HL-60/S4 treated with retinoic acid at 250 ng/mL for 4 days and 3 days (cell line): ENCODE measurements around the gene RNF6.
"Not testable (repeated sequence)": the region's sequence is repeated elsewhere in the genome, so short reads cannot be mapped to it uniquely, and the experiment has no call there.

ENCODE experiments used
- in situ Hi-C: fragments of 300-500 bp; cut with MboI; formaldehyde crosslinking; loops from 2 replicates; pipeline ENCODE4 v1.7.0; 2022; ENCODE audit warnings: low sequenced_read_pairs

Gene RNF6

DNA sequence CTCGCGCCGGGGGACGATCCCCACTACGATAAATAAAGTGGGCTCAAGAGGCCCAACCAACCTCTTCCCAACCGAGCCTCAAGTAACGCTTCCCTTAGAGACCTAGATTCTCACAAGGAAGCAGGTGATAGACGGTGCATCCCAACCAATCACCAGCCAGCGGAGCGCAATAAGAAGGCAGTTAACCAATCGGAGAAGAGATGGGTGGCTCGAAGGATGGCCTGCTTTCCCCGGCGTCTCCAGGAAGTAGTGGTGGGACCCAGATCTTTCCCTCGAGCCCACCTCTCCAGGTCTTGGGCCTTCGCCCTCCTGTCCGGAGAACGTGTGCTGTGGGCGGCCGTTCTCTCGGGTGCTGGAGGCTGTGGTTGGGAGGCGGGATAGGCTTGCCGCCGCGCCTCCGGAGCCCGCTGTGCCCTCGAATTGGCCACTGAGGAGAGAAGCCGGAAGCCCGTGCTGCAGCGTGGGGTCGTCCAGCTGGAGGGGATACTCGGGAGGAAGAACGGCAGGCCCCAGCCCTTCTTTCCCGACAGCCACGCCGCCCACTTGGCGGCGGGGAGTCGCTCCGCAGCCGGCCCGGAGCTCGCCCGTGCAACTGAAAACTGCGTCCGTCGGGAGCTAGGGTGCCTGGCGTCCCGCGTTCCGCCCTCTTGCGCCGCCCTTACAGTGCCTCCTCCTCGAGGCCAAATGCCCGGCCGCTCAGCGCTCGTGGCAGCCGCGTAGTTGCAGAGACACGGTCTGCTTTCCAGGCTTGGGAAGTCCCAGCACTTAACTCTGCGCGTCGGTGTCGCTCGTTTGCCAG, at the start of gene RNF6:
Gene RNF6, minus strand, starts transcription at position 594 of the 799 bp plus-strand sequence. CDS start 2,665 bp downstream, outside the sequence.
- in situ Hi-C loops, result no loop called here

DNA sequence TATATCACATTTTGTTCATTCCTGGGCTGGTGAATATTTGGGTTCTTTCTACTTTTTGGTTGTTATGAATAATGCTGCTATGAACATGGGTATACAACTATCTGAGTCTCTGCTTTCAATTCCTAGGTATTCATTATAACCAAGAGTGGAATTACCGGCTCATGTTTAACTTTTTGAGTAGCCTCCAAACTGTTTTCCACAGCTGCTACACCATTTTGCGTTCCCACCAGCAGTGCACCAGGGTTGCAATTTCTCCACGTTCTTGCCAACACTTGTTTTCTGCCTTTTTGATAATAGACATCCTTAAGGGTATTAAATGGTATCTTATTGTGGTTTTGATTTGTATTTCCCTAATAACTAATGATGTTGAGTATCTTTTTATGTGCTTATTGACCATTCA, 48.6 kb upstream of the RNF6 start:
- in situ Hi-C loops, result no loop called here

DNA sequence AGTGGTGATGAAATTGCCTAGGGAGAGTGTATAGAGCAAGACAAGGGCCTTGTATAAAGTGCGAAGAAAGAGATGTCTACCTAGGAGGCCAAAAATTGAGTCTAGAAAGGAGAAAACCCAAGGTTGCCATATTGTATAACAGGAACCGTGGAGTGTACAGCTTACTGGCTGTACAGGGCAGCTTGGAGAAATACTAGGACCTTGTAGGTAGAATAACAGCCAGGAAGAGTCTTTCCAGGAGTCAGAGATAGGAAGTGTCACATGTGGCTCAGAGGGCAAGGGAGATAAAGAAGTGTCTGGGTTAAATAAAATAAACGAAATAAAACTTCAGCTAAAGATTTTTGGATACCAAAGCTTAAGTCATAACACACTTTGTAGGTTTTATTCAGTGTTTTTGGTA, 44.2 kb upstream of the RNF6 start:
- in situ Hi-C loops, result no loop called here

DNA sequence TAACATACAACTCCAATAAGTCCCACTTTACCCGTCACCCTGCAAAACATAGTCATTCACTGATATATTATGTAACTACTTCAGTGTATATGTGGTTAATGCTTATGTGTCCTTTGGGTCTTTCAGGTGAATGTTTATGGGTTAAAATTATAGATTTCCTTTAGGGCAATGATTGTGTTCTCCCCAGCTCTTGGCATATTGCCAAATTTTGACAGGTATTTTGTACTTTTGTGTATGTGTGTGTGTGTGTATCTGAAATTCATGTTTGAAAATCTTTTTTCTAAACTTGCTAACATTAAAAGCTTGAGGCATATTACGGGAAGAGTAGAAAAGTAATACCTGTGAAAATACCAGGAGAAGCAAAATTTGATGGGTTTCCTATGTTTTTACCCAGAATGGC, 40.0 kb upstream of the RNF6 start:
- in situ Hi-C loops, result no loop called here

DNA sequence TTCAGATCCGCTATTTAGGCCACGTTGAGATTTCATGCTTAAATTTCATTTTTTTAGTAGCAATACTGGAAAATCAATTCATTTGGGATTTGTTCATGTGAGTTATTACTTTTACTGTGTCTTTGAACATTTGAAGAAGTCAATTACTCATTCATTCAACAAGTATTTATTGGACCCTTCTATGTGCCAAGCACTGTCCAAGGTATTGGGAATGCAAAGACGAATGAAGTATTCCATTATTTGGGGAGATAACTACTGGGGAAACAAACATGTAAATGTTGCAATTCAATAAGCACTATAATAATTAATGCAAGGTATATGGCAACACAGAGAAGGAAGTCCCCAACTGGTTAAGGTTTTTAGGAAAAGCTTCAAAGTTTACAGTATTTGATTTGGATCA, 37.5 kb upstream of the RNF6 start:
- in situ Hi-C loops, result no loop called here

DNA sequence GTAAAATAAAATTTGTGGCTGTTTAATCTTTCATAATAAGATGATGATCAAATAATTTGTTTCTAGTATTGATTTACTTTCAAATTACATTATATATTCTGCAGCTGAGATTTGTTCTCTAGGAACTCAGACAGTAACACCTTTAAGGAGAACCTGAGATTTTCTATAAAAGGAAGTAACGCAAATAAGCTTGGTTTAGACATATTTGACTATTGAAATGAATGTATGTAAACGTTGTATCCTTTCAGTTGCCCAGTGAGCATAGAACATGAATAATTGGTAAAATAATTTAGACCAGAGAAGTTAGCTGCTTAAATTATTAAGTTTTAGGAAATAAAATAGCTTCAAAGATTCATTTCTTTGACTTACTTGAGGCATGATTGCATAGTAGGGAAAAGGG, 34.9 kb upstream of the RNF6 start:
- in situ Hi-C loops, result no loop called here

DNA sequence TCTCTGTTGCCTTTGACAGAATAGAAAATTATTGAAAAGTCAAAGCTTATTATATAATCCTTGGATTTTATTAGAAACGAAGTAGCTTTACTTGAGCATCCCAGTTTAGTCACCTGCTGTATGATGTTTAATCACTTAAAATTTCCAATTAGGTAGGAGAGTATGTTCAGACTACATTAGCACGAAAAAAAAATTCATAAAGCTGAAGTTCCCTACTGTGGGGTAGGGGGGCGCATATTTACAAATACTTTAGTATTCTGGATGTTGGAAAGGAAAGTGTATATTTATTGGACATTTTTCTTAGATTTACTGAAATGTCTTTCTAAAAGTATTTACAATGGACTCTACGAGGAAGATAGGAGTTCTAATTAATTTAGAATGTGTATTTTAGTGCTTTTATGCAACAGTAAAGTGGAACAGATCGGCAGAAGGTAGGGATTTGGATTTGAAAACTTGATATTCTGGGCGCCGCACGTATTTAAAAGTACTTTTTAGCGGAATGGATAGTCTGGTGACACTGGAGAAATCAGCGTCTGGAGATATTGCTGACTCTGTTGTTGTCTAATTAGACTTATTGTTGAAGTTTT, 33.7 kb upstream of the RNF6 start:
- in situ Hi-C loops, result no loop called here

DNA sequence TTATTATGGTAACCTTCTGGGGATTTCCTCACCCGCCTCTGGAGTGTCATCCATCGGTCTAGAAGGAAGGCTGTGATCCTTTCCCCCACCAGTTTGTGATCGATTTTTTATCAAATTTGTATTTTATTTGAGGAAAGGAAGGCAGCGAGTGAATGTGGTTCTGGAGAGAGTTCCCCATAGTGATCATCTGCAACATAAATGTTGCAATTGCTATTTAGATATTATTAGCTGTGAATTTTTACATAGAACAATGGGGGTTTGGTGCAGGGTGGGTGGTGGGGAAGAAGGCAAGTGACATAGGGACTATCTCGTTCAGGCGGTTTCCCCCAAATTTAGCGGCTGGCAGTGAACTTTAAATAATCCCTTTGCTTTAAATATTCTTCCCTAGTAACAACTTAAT, 33.0 kb upstream of the RNF6 start:
- in situ Hi-C loops, result no loop called here

DNA sequence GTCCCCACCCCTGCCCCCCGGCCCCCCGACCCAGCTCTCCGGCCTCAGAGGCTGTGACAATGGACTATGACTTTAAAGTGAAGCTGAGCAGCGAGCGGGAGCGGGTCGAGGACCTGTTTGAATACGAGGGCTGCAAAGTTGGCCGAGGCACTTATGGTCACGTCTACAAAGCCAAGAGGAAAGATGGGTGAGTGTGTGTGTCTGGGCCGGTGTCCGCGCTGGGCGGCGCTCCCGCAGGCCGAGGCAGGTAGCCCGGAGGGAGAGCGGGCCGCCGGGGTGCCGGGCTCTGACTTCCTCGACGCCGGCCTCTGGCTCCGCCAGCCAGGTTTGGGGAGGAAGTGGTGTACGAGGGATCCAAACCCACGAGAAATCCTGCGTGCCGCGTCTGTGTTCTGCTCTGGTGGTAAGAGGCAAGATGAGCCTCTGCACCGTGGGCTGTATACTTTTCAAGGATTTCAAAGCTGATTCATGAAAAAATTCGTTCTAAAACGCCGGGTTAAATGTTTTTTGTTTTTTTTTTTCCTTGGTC, 32.5 kb upstream of the RNF6 start:
- in situ Hi-C loops, result no loop called here

DNA sequence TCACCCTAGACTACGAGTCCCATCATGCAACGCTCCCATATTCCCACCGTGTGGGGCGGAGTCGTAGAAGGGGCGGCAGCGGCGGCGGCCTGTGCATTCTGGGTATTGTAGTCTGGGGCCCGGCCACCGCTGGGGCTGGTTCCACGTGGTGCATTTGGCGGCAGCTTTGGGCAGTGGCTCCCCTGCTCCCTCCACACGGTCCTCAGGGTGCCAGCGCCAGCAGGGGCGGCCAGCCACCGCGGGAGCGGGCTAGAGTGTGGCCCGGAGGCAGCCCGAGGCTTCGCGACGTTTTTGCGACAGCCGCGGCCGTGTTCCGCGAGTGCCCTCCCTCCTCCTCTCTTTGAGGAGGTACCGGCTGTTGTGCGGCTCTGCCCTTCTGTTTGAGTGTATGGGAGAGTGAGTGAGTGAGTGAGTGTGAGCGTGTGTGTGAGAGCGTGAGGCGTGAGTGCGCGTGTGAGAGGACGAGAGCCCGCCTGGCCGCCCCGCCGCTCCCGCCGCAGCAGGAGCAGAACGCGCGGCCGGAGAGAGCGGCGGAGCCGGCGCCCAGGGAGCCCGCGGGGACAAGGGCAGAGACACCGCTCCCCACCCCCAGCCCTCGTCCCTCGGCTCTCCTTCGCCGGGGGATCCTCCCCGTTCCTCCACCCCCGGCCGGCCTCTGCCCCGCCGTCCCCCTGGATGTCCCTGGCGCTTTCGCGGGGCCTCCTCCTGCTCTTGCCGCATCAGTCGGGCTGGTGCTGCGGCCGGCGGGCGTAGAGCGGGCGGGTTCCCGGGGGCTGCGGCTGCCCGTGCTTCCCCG, 31.9 kb upstream of the RNF6 start, which contains the start of gene CDK8:
Gene CDK8, plus strand, starts transcription at position 343 of the 796 bp plus-strand sequence. CDS start 513 bp downstream, outside the sequence.
- in situ Hi-C loops, result no loop called here

DNA sequence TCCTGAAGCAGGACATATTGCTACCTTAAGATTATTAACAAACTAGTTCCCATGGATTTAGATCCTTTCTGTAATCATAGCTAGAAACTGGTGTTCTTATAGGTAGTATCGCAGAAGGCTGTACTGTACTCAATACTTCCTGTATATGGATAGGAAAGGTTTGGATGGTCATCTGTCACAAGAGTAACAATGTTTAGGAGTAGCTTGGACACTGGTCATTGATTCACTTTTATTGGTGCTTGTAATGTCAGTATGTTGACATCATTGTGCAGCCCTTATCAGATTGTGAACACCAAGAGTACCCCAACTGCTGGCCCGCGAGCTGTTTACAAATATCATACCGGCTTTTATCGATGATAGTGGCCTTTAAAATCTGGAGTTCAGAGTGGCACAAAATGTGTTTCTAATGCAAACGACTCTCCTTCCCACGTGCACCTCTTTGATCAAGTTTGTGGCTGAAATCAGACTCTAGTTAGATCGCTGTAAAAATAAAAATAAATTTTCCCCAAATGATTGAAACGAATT, 31.2 kb upstream of the RNF6 start:
- in situ Hi-C loops, result no loop called here

DNA sequence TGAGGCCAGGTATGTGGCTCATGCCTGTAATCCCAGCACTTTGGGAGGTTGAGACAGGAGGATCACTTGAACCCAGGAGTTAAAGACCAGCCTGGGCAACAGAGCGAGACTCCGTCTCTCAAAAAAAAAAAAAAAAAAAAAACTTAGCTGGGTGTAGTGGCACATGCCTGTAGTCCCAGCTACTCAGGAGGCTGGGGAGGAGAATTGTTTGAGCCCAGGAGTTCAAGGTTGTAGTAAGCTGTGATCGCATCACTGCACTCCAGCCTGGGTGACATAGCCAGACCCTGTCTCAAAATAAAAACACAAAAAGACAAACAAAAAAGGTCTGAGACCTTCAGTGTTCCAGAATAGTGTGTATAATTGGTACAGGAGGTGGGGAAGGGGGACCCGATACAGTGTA, 29.9 kb upstream of the RNF6 start:
- in situ Hi-C loops, result not testable (repeated sequence)

DNA sequence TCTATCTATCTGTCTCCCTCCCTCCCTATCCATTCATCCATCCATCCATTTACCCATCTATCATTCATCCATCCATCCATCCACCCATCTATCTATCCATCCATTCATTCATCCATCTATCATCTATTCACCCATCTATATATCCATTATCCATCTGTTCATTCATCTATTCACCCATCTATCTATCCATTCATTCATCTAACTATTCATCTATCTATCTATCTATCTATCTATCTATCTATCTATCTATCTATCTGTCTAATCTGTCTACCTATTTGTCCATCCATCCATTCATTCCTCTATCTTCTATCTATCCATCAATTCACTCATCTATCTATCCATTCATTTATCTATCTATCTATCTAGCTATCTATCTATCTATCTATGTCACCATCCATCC, 27.4 kb upstream of the RNF6 start:
- in situ Hi-C loops, result no loop called here

DNA sequence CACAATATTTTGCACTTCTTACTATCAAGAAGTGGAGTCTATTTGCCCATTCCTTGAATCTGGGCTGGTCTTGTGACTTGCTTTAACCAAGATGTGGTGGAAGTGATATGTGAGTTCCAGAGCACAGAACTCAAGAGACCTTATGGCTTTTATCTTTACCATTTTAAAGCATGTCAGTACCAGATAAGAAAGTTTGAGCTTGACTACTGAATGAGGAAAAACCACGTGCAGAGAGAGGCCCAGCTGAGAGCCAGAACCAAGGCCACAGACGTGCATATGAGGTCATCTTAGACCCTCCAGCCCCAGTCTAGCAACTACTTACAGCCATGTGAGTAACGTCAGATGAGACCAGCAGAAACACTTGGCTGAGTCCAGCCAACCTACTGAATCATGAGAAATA, 25.5 kb upstream of the RNF6 start:
- in situ Hi-C loops, result no loop called here

DNA sequence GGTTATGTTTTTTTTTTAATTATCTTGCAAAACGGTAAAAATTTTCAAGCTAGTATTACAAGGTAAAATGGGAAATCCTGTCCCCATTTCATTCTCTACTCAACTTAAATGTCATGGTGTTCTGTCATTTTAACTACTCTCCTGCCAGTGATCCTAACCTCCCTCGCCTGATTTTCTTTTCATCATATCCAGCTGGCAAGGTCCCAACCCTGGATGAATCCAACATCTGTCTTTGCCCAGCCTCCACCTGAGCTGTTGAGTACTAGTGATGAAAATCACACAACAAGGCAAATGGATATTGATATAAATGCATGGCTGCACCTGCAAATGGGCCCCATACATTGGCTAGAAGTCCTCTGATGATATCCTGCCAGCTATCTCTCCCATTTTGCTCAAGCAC, 24.9 kb upstream of the RNF6 start:
- in situ Hi-C loops, result no loop called here

DNA sequence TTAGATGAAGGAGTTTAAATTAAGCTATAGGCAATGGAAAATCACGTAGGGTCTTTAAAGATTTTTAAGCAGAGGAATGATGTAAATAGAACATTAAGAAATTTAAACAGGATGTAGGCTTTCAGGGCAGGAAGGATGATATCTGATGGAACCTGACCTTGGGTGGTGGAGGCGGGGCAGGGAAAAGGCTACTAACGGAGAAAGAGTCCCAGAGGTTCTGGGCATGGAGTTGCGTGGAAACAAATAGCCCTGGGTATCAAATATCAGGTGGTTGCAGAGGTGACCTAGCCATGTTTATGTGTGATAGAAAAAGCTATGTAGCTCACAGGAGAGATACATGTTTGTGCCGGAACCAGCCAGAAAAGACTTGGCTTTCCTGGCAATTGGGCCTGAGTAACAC, 24.0 kb upstream of the RNF6 start:
- in situ Hi-C loops, result no loop called here

DNA sequence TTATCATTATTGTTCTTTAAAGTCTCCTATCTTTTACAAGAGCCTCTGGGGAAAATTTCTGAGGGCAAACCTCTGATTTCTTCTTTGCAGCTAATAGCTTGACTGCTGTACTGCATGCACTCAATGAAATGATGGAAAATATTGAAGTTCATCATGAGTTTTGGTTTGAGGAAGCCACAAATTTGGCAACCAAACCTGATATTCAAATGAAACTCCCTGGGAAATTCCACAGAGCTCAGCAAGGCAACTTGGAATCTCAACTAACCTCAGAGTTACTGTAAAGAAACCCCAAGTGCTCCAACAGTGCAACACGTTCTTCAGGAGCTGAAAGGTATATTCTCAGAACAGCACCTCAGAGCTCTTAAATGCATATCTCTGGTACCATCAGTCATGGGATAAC, 14.2 kb upstream of the RNF6 start:
- in situ Hi-C loops, result no loop called here

DNA sequence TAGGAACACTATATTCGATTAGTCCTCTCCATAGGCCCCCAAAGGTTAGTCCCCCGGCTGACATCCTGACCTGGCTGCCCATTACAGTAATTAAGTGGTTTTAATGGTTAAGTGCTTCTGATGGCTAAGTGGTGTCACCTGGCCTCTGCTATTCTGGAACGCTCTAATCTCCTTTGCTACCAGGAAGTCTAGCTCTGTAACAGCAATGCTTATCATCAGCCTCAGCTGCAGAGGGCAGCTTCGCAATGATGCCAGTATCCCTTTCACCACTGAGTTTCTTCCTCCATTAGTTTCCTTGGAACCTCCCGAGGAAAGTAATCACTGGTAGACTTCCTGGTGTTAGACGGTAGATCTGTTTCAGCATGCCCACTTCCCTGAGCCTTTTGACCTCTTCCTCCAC, 8.6 kb upstream of the RNF6 start:
- in situ Hi-C loops, result no loop called here

DNA sequence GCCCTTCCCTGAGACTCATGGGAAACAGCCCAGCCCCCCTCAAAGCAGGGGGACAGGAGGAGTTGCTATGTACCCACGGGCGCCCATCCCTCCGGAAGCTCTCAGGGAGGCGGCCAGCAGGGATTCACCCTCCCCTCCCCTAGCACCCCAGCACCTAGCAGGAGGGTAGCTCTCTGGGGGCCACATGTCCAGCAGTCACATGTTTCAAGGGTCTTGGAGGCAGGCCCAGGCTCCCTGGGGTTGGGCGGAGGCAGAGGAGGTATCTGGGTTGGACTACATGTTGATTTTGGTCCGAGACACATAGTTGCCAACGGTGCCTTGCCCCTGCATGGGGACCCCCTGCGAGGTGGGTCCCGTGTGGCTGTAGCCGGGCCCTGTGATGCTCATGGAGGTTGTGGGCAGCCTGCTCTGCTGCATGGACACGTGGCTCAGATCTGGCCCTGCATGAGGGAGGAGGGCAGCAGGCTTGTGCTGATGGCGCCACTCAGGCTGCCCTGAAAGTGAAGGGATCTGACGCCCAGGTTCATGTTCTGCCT, 7.0 kb upstream of the RNF6 start:
- in situ Hi-C loops, result no loop called here

DNA sequence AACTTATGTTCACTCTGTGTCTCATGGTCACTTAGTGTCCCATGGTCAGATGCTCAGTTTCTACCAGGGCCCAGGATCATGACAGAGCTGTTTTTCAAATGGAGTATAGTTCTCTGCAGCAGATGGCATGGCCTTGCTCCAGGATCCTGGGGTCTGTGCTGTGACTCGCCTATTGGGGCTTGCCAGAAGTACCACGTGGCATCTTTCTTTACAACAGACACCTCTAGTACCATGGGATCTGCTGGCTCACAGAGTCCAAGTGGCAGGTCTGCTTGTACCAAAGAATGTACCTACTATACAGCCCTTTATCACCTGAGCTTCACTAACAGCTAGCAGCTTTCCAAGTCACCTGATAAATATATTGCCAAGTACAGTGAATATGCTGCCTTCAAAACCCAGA, 6.0 kb upstream of the RNF6 start:
- in situ Hi-C loops, result no loop called here
